HG02885 (cell line): ENCODE measurements around the gene WAC.
A peak's percentile ranks its signal among the peaks of the same experiment; 100 is the strongest.

Experiments used
- ATAC-seq: cut with Tn5 transposase; IDR thresholded peaks from one replicate; pipeline ENCODE4 v1.9.1; 2021; ENCODE audit warnings: mild to moderate bottlenecking; ENCODE audit not compliant: unreplicated experiment, poor library complexity

WAC gene

GRCh38 chr10:28661035-28661434, 128.1 kb downstream of the WAC start:
- ATAC-seq = no peak

DNA sequence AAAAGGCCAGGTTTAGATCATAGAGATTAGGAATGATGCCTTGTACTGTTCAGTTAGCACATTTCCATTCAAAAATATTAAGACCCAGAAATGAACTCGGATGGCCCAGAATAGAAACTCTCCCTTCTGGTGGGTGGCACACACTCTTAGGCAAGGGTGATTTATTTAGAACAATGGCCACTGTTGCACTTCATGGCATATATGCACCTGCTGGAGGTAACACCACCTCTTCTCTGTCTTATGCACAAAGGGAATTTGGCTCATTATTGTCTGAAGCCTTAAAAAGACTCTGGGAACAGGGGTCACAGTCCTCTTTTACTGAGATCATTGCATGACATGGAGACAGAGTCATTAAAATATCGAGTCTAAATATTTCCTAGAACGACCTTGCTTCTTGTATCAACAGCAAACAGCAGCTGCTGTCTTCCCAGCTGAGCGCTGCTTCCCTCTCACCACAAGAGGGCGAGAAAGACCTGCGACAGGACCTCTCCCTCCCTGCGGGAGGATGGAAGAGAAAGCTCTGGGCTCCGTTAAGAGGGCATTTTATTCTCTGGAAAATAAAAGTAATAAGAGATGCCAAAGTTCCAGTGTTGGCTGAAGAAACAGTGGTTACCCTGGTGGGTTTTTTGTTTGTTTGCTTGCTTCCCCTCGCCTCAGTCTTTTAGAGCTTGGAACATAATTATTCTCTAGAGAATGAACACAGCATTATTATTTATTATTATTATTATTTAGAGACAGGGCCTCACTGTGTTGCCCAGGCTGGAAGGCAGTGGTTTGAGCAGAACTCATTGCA, 130.9 kb downstream of the WAC start:
- peak; percentile 90 for ATAC-seq

DNA sequence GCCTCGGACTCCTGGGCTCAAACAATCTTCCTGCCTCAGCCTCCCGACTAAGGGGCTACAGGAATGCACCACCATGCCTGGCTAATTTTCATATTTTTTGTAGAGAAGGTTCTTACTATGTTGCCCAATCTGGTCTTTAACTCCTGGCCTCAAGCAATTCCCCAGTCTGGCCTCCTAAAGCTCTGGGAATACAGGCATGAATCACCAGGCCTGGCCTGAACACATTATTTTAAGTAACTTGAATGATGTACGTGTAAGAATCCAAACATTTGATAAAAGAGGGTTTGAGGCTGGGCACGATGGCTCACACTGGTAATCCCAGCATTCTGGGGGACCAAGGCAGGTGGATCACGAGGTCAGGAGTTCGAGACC, 131.4 kb downstream of the WAC start:
- ATAC-seq = no peak

- no peak for ATAC-seq
Observed at GRCh38 chr10:28666751-28667467, 134.0 kb downstream of the WAC start.

- peak; percentile 77 for ATAC-seq
Observed at GRCh38 chr10:28668363-28669226, 135.7 kb downstream of the WAC start.

DNA sequence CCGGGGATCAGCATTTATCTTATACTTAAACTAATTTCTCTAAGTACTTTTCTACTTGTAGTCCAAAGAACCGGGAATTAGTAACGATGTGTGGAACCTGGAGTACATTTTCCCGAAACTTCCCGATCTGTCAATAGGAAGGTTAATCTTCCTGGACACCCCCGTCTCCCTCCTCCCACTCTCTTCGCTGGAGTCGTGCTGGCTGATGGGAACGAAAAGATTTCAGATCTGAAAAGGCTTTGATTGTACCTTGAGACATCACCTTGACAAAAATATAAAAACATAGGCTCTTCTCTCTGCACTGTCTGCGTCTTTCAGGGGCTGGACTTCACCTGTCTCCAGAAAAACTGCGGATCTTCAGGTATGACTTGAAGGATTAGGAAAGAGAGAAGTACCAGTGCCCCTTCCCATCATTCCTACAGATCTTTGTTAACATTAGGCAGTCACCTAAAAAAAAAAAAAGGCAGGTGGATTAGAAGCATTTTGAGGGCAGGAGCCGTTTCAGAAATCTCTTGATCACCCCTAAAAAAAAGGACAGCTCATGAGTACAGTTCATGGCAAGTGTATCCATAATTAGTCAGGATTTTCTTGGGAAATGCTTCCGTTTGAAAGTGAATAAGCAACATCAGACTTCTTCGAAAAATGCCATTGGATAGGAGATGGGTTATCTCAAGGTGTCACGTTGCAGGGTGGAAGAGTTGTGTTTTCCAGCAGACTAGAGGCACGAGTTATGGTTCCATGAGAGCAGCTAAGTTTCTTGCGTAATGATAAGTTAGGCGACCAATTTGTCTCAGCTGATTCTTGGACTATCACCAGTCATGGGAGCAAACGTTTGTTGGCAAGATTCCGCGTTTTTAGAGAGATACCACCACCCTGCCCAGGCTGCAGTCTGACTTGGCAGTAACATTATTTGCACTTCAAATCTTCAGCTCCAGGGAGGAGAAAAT, 136.6 kb downstream of the WAC start:
- no peak for ATAC-seq
